Endothelial cell of hepatic sinusoid (primary cell): ENCODE measurements around the gene JMJD7.

Experiments
- in situ Hi-C: cut with HindIII; loops from 2 replicates; pipeline ENCODE4 v1.10.0; 2017; ENCODE audit warnings: low sequenced_read_pairs

JMJD7 gene

GRCh38 chr15:41840673-41841072 lies 12.8 kb downstream of the JMJD7 start:
- in situ Hi-C loops: no loop called here

GRCh38 chr15:41841131-41841530 lies 13.2 kb downstream of the JMJD7 start:
- in situ Hi-C loops: no loop called here

- in situ Hi-C loops: no loop called here
Observed at GRCh38 chr15:41842229-41842628, 14.3 kb downstream of the JMJD7 start.

- in situ Hi-C loops: no loop called here
Observed at GRCh38 chr15:41843571-41843970, 15.7 kb downstream of the JMJD7 start.

- in situ Hi-C loops: no loop called here
Observed at GRCh38 chr15:41844814-41845213, 16.9 kb downstream of the JMJD7 start.

GRCh38 chr15:41847206-41847605 lies 19.3 kb downstream of the JMJD7 start:
- in situ Hi-C loops: no loop called here

- in situ Hi-C loops: no loop called here
Observed at GRCh38 chr15:41847981-41848380, 20.1 kb downstream of the JMJD7 start.

- in situ Hi-C loops: no loop called here
Observed at GRCh38 chr15:41848631-41849030, 20.7 kb downstream of the JMJD7 start.

- in situ Hi-C loops: no loop called here
Observed at GRCh38 chr15:41849204-41849603, 21.3 kb downstream of the JMJD7 start.

GRCh38 chr15:41849861-41850260 lies 22.0 kb downstream of the JMJD7 start:
- in situ Hi-C loops: no loop called here

GRCh38 chr15:41850482-41851166 lies 22.7 kb downstream of the JMJD7 start:
- in situ Hi-C loops: no loop called here

GRCh38 chr15:41851167-41851523 lies 23.3 kb downstream of the JMJD7 start:
- in situ Hi-C loops: no loop called here

- in situ Hi-C loops: no loop called here
Observed at GRCh38 chr15:41851755-41852370, 24.0 kb downstream of the JMJD7 start.

GRCh38 chr15:41852736-41853590 lies 25.1 kb downstream of the JMJD7 start:
- in situ Hi-C loops: no loop called here

- in situ Hi-C loops: no loop called here
Observed at GRCh38 chr15:41853831-41854230, 25.9 kb downstream of the JMJD7 start.

GRCh38 chr15:41854443-41854842 lies 26.6 kb downstream of the JMJD7 start:
- in situ Hi-C loops: no loop called here

- in situ Hi-C loops: no loop called here
Observed at GRCh38 chr15:41855261-41855961, 27.5 kb downstream of the JMJD7 start.

GRCh38 chr15:41856262-41856661 lies 28.4 kb downstream of the JMJD7 start:
- in situ Hi-C loops: no loop called here

- in situ Hi-C loops: no loop called here
Observed at GRCh38 chr15:41856716-41857115, 28.8 kb downstream of the JMJD7 start.

- in situ Hi-C loops: no loop called here
Observed at GRCh38 chr15:41857316-41857715, 29.4 kb downstream of the JMJD7 start.

GRCh38 chr15:41858756-41859155 lies 30.9 kb downstream of the JMJD7 start:
- in situ Hi-C loops: no loop called here
